Measurements from ENCODE around the gene VPS33B.

The VPS33B gene

DNA sequence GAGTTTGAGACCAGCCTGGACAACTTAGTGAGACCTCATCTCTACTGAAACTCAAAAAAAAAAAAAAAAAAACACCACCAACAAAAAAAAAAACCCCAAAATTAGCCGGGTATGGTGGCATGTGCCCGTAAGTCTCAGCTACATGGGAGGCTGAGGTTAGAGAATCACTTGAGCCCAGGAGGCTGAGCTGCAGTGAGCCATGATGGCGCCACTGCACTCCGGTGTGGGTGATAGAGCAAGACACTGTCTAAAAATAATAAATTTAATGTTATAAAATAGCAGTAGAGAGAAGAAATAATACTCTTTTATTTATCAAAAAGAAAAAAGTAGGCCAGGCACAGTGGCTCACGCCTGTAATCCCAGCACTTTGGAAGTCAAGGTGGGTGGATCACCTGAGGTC is 50.3 kb downstream of the VPS33B start:
- DNase-seq, result no peak

- DNase-seq, result peak; percentile 18
Observed at GRCh38 chr15:90970274-90970673, 52.1 kb downstream of the VPS33B start.

- no peak for DNase-seq
Observed at GRCh38 chr15:90968434-90968833, 54.0 kb downstream of the VPS33B start.

DNA sequence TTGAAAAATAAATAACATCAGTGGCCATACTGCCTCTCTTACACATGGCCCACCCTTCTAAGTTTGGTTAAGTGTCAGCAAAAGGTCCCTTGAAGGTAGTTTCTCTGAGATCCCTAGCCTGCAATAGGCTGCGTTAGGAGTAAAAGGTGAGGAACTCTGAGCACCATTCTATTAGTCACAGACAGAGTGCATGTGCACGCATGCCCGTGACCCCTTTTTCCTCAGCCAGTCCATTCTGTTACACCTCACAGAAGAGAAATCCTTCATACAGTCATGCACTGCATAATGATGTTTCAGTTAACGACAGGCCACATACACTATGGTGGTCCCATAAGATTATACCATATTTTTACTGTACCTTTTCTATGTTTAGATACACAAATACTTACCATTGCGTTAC is 55.2 kb downstream of the VPS33B start:
- DNase-seq, result no peak

GRCh38 chr15:90966262-90966661 is 56.1 kb downstream of the VPS33B start:
- no peak for DNase-seq

DNA sequence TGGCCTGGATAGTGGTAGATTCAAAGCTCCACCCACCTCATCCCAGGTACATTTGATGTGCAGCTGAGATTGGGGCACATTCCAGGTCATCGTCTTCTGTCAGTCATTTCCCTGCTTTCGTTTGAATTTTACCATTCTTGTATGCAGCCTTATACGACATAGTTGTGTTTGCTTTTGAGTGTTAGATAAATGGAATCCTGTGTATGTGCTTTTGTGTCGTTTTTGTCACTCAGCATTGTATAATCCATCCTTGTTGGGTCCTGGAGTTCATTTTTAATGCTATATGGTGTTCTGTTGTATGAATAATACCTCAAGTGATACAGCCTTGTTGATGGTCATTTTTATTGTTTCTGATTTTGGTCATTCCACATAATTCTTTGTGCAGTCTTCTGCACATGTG is 60.4 kb downstream of the VPS33B start:
- no peak for DNase-seq

DNA sequence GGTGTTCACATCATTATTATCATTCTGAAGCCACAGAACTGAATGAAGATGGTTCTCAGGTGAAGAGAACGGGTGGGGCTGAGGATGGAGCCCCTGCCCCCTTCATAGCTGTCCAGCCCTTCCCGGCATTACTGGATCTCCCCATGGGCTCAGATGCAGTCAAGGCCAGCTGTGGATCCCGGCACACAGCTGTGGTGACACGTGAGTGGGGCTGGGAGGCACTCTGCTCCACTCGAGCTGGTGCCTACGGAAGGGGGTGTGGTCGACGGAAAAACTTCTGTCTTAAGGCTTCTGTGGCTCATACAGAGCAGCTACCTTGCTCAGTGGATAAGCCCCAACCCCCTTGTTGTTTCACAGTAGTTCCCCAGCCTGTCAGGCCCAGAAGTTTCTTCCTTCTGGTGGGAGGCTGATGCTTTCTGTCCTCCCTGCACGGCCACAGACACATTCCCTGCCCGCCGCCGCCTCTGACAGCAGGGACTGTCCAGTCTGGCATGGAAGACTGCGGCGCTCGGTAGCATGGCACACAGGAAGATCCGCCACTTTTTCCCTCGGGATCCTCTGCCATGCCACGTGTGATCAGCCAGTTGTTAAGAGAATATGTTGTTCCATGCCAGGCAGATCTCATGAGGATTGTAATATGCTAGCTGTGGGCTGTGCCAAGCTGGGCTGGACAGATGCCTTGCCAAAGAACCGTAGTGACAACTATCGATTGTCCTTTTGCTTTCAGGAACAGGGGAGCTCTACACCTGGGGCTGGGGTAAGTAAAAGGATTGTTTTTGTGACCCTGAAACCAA is 61.9 kb downstream of the VPS33B start:
- DNase-seq, result no peak

DNA sequence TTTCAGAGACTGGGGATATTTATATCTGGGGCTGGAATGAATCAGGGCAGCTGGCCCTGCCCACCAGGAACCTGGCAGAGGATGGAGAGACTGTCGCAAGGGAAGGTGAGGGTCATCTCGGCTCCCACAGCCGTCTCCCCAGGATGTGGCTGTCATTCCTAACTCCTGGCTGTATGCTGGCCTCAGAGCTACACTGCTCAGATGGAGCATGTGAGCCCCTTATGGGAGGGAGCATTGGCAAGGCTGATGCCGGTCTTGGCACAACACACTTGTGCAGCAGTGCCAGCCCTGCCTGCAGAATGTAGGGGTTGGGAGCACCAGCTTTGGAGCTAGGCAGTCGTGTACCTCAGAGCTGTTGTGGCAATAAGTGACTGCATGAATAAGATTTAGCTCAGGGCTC is 62.5 kb downstream of the VPS33B start:
- DNase-seq, result no peak

DNA sequence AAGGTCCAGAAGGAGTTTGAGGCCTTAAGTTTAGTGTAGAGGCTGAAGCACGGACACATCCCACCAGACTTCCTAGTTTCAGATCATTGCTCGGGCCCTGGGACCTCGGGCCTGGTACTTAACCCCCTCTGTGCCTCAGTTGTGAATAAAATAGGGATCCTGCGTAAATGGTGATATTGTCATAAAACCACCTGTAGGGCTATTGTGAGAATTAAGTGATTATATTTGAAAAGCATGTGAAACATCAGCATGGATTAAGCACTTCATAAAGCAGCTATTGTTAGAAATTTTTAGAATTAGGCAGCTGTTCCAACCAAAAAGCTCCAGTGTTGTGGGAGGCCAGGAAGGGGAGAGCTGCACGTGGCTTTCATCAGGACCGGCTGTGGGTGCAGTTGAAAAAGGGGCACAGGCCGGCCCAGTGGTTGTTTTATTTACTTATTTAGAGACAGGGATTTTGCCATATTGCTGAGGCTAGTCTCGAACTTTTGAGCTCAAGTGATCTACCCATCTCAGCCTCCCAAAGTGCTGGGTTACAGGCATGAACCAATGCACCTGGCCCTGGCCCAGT is 63.3 kb downstream of the VPS33B start:
- DNase-seq, result no peak

GRCh38 chr15:90957791-90958190 is 64.6 kb downstream of the VPS33B start:
- no peak for DNase-seq

DNA sequence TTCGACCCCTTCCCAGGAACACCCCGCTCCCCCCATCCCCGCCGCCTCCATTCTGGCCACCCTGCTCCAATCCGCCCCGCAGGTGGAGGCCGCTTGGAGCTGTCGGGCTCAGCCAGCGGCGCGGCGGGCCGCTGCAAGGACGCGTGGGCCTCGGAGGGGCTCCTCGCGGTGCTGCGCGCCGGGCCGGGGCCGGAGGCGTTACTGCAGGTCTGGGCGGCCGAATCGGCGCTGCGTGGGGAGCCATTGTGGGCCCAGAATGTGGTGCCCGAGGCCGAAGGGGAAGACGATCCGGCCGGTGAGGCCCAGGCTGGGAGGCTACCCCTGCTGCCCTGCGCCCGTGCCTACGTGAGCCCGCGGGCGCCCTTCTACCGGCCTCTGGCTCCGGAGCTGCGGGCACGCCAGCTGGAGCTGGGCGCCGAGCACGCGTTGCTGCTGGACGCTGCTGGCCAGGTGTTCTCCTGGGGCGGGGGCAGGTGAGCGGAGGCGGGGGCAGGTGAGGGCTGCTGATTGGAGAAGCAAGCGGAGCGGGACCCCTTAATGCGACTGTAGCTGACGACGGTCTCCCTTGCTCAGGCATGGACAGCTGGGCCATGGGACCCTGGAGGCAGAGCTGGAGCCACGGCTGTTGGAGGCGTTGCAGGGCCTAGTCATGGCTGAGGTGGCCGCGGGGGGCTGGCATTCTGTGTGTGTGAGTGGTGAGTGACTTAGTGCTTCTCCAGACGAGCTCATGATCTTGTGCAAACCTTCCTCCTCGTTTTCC is 65.2 kb downstream of the VPS33B start:
- DNase-seq, result no peak

GRCh38 chr15:90956274-90957030 is 65.9 kb downstream of the VPS33B start:
- DNase-seq, result no peak

DNA sequence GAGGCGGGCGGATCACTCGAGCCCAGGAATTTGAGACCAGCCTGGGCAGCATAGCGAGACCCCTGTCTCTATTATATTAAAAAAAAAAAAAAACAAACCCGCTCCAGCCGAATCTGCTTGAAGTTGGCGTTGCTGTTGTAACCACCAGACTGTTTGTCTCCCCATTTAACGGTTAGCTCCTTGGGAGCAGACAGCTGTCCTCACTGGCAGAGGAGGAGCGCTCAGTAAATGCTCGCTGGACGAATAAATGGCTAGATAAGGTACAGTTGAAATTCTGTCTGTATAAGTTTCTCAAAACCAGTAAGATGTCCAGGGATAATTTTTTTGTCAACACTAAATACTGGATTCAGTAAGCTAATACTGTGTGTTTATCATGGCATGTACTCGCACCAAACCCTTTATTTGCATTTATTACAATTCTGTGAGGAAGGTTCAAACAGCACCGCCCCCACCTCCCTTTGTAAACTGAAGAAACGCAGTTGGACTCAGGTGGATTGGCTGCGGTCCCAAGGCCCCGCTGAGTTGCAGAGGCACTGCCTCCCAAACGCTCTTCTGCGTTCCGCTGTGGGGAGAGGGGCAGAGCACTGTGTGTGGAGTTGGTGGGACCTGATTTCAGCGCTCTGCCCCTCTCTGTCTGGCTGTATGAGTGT is 66.6 kb downstream of the VPS33B start:
- no peak for DNase-seq

DNA sequence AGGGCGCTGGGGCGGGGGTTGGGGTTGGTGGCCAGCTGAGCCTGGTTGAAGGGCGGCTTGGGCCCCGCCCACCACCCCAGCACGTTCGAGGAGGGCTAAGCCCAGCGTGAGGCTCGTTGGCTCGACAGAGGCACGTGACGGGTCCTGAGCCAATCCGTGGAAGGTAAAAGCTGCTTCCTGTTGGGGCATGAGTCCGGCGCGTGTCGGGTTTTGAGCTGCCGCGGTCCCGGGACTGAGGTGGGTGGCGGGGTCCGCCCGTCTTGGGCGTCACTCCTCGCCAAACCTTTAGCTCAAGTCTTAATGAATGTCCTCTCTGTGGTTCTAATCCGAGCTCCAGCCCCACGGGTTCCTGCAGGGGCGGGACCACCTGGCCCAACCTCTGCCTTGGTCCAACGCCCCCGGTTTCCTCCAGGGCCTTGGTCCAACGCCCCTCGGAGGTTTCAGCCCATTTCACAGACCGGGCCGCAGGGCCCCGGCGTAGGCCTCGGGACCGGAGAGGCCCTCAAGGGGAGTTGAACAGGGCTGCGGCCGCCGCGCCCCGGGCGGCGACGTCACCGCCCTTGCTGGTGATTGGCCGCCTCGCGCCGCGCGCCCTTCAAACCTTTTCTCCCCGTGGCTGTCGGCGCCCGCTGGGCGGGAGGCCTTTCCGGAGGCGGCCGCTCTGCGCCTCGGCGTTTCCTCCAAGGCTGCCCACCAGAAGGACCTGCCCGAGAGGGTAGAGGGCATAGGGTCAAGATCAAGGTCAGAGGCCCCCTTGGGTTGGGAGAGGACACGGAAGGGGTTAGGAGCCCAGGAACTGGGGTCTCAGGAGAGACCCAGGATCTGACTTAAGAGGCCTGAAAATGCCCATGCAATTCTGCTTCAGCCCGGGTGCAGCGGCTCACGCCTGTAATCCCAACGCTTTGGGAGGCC is 67.4 kb downstream of the VPS33B start, which contains the start of gene RCCD1:
RCCD1 (plus strand) TSS at position 173 of the 912 bp plus-strand sequence. CDS start 1,851 bp downstream, outside the sequence.
- DNase-seq, result peak; percentile 97

DNA sequence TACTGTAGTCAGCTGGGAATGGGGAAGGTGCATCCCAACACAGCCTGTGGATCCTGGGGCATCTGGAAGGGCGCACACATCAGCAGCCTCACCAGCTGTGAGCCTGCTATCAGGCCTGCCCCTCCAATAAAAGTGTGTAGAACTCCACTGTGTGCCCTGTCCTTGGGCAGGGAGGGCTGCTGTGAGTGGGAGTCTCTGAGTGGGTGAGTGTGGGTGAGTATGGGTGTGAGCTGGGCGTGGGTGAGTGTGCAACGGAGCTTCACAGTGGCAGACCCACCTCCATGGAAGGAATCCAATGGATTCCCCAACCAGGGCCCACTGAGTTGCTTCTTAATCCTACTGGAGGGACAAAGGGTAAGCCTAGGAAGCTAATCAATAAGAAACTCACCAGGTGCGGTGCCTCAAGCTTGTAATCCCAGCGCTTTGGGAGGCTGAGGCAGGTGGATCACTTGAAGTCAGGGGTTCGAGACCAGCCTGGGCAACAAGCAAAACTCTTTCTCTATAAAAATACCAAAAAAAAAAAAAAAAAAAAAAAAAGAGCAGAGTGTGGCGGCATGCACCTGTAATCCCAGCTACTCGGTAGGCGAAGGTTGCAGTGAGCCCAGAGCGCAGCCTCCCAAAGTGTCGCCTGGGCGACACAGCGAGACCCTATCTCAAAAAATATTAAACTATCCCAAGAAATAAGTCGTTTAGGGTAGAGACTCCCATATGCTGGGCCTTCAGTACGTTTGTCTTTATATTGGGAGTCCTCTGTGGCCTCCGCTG is 68.3 kb downstream of the VPS33B start:
- no peak for DNase-seq

DNA sequence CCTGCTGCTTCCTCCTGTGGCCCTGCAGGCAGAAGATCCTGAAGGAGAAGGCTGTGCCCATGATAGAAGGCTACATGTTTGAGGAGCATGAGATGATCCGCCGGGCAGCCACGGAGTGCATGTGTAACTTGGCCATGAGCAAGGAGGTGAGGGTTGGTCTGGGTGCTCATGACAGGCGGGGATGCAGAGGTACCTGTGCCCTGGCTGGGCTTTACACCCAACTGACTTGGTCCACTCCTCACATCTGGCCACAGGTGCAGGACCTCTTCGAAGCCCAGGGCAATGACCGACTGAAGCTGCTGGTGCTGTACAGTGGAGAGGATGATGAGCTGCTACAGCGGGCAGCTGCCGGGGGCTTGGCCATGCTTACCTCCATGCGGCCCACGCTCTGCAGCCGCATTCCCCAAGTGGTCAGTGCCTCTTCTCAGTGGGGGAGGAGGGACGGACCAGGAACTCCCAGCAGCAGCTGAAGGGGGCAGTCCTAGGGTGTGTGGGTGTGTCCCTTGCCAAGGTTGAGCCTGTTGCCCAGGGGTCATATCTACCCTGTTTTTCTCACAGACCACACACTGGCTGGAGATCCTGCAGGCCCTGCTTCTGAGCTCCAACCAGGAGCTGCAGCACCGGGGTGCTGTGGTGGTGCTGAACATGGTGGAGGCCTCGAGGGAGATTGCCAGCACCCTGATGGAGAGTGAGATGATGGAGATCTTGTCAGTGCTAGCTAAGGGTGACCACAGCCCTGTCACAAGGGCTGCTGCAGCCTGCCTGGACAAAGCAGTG is 69.3 kb downstream of the VPS33B start:
- DNase-seq, result no peak

GRCh38 chr15:90950676-90951075 is 71.7 kb downstream of the VPS33B start:
- no peak for DNase-seq

GRCh38 chr15:90949979-90950675 is 72.3 kb downstream of the VPS33B start:
- DNase-seq, result no peak

Measured in MV-4-11 (cell line).